DND-41 (cell line): ENCODE data around the gene PRR35.

Experiments
- ATAC-seq: fragments of 200-7000 bp; cut with Tn5 transposase; 3 replicates; pipeline ENCODE4 v1.9.1; 2021; ENCODE audit warnings: low read depth; ENCODE audit not compliant: insufficient read depth
- DNase-seq: peaks from one replicate; pipeline ENCODE4 v3.0.0-alpha.2; 2020
- H2AFZ ChIP-seq: 2 replicates; pipeline ENCODE4 v1.6.0; 2012; ENCODE audit warnings: low read depth, low read length
- H3K27ac ChIP-seq: 2 replicates; pipeline ENCODE4 v1.5.1; 2012; ENCODE audit warnings: low read length, inconsistent platforms
- H3K27me3 ChIP-seq: fragments of 200-600 bp; sonication (generic); 2 replicates; pipeline ENCODE4 v1.6.0; 2012; ENCODE audit warnings: low read length, mild to moderate bottlenecking, inconsistent platforms; ENCODE audit not compliant: insufficient read depth, poor library complexity
- H3K36me3 ChIP-seq: 2 replicates; pipeline ENCODE4 v1.5.1; 2012; ENCODE audit warnings: low read length, inconsistent platforms; ENCODE audit not compliant: insufficient read depth
- H3K4me1 ChIP-seq: 2 replicates; pipeline ENCODE4 v1.5.1; 2012; ENCODE audit warnings: mild to moderate bottlenecking, low read length; ENCODE audit not compliant: insufficient read depth
- H3K4me2 ChIP-seq: 2 replicates; pipeline ENCODE4 v1.6.0; 2012; ENCODE audit warnings: mild to moderate bottlenecking, moderate library complexity, low read length, inconsistent platforms; ENCODE audit not compliant: insufficient read depth
- H3K4me3 ChIP-seq, 2 experiments: fragments of 200-600 bp in 1 of 2; shearing (Covaris generic) in 1 of 2; 2 replicates each; pipeline ENCODE4 v1.5.1; 2012 to 2016; ENCODE audit warnings: inconsistent platforms in 2 of 2, low read length in 2 of 2, mild to moderate bottlenecking in 2 of 2, low read depth in 1 of 2, moderate library complexity in 1 of 2
- H3K79me2 ChIP-seq: 2 replicates; pipeline ENCODE4 v1.6.0; 2012; ENCODE audit warnings: low read length, inconsistent platforms; ENCODE audit not compliant: insufficient read depth
- H3K9ac ChIP-seq: 2 replicates; pipeline ENCODE4 v1.6.0; 2012; ENCODE audit warnings: low read depth, mild to moderate bottlenecking, inconsistent platforms, low read length, moderate library complexity
- H3K9me3 ChIP-seq: 2 replicates; pipeline ENCODE4 v1.5.1; 2012; ENCODE audit warnings: low read length, moderate library complexity, mild to moderate bottlenecking, inconsistent platforms; ENCODE audit not compliant: insufficient read depth, severe bottlenecking
- H4K20me1 ChIP-seq: 2 replicates; pipeline ENCODE4 v1.6.0; 2012; ENCODE audit warnings: low read length; ENCODE audit not compliant: insufficient read depth
- CTCF ChIP-seq: IDR thresholded peaks from 2 replicates; pipeline ENCODE4 v1.5.1; 2012; ENCODE audit warnings: borderline replicate concordance, low read length, moderate library complexity, mild to moderate bottlenecking; ENCODE audit not compliant: poor library complexity, severe bottlenecking; ENCODE audit errors: extremely low read depth
- EZH2 ChIP-seq: IDR thresholded peaks from 3 replicates; pipeline ENCODE4 v1.6.1; 2012; ENCODE audit warnings: borderline replicate concordance, low read depth, mild to moderate bottlenecking, moderate library complexity, low read length, inconsistent platforms; ENCODE audit not compliant: severe bottlenecking

Gene PRR35

GRCh38 chr16:519841-520687, 40.1 kb upstream of the PRR35 start:
- TF ChIP-seq CTCF: no peak
- TF ChIP-seq EZH2: no peak
- ATAC-seq (no peak), DNase-seq (no peak)
- Histone ChIP-seq H3K4me3 (no peak overlapping the region), H3K36me3 (peaks cover 54% of the 10 kb centered on the region), H3K9ac (no peak overlapping the region), H3K79me2 (no peaks in the 10 kb centered on the region), H3K9me3 (no peaks in the 10 kb centered on the region), H3K27ac (no peak overlapping the region), H3K27me3 (no peaks in the 10 kb centered on the region), H3K4me1 (peaks cover under 1% of the 10 kb centered on the region; the same call in 1 of the 2 replicates), H2AFZ (no peak overlapping the region), H3K4me2 (no peak overlapping the region), H4K20me1 (peaks cover 14% of the 10 kb centered on the region)

- Histone ChIP-seq H3K27ac (no peak overlapping the region), H3K9me3 (no peaks in the 10 kb centered on the region), H3K4me3 (no peak overlapping the region), H3K36me3 (peaks cover 46% of the 10 kb centered on the region), H4K20me1 (peaks cover 20% of the 10 kb centered on the region), H3K9ac (no peak overlapping the region), H2AFZ (no peak overlapping the region), H3K79me2 (peaks cover 4% of the 10 kb centered on the region), H3K4me2 (no peak overlapping the region), H3K27me3 (no peaks in the 10 kb centered on the region), H3K4me1 (peaks cover 8% of the 10 kb centered on the region)
- ATAC-seq: no peak
- TF ChIP-seq EZH2: no peak
- TF ChIP-seq CTCF: no peak
- DNase-seq: no peak
These were observed 39.3 kb upstream of the PRR35 start for GRCh38 chr16:520847-521246.

DNA sequence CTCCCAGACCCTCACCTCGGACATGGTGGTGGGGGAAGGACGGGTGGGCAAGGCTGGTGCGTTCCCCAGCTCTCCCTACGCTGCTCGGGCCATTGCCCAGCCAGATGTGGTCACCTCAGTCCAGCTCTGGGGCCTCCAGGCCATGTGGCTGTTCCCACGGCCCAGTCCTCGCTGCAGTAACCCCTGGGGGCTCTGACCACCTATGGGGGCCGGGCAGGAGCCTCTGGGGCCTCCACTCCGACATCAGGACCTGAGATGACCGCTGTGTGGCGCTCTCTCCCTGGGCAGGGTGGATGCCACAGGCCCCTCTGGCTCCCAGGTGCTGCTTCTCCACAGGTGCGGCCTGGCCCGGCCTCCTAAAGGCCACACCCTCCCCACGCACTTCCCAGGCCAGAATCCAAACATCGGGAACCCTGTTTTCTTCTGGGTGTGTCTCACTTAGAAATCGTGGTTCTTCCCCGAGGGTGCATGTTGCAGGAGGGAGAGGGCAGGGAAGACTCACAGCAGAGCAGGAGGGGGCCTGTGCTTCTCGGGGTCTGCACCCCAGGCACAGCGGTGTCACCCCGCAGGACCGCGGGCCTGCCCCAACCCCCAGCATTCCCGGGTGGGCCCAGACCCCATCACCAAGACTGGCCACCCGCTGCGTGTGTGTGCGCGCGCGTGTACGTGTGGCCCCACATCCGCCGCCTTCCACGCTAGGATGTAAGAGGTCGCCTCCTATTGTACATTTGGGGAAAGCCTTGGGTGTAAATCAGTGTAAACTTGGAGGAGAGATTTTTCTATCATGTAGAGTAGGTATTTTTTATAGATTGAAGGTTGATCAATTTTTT, 38.6 kb upstream of the PRR35 start:
- Histone ChIP-seq H3K79me2 (peaks cover 11% of the 10 kb centered on the region), H3K36me3 (peaks cover 39% of the 10 kb centered on the region), H3K9me3 (no peaks in the 10 kb centered on the region), H3K4me1 (peaks cover 16% of the 10 kb centered on the region), H3K27ac (no peak overlapping the region), H3K4me3 (no peak overlapping the region), H3K27me3 (no peaks in the 10 kb centered on the region), H2AFZ (no peak overlapping the region), H3K9ac (no peak overlapping the region), H4K20me1 (peaks cover 28% of the 10 kb centered on the region), H3K4me2 (no peak overlapping the region)
- TF ChIP-seq CTCF (no peak), EZH2 (no peak)
- ATAC-seq (no peak), DNase-seq (no peak)
